ENCODE data around the gene JAG2.

GRCh38 chr14:105156414-105157375 lies 11.9 kb downstream of the JAG2 start:
- TF ChIP-seq CTCF (IDR thresholded peaks at IDR 0.05 in 2 of 3, conservative IDR thresholded peaks at IDR 0.05 in 1 of 3; ENCODE audit: borderline replicate concordance in 1 of 3, insufficient read depth in 1 of 3, low read depth in 2 of 3, low read length in 2 of 3) (no peak), POLR2AphosphoS5 (IDR thresholded peaks at IDR 0.05; ENCODE audit: low read depth, low read length) (no peak), POLR2A (IDR thresholded peaks at IDR 0.05; ENCODE audit: borderline replicate concordance, extremely low read depth, insufficient read depth, insufficient read length) (no peak), ZNF274 (IDR thresholded peaks at IDR 0.05; ENCODE audit: low read depth, low read length) (no peak), EZH2 (IDR thresholded peaks at IDR 0.05) (no peak), EZH2phosphoT487 (IDR thresholded peaks at IDR 0.05; ENCODE audit: borderline replicate concordance) (no peak), ZFX (IDR thresholded peaks at IDR 0.05) (no peak), SP1 (IDR thresholded peaks at IDR 0.05; ENCODE audit: low read depth) (no peak), REST (IDR thresholded peaks at IDR 0.05; ENCODE audit: low read depth) (no peak), MAX (IDR thresholded peaks at IDR 0.05) (no peak), SRF (IDR thresholded peaks at IDR 0.05; ENCODE audit: low read depth) (no peak), RAD21 (IDR thresholded peaks at IDR 0.05; ENCODE audit: low read depth) (no peak), SIN3A (IDR thresholded peaks at IDR 0.05; ENCODE audit: low read depth) (no peak)
